ENCODE measurements around the gene CRBN.

GRCh38 chr3:3129579-3129978, 49.9 kb downstream of the CRBN start:
- TF ChIP-seq HNRNPK (IDR thresholded peaks at IDR 0.05; ENCODE audit: low read depth, low read length, poor library complexity, severe bottlenecking) (no peak), MAX (CRISPR knock-in tag; IDR thresholded peaks at IDR 0.05) (no peak), FOSL1 (tag; conservative IDR thresholded peaks at IDR 0.05) (no peak)

Measured in K562 (cell line).